Ramos (cell line): ENCODE measurements around the gene TSHZ3.

Source experiments
- in situ Hi-C: fragments of 300-500 bp; cut with MboI; formaldehyde crosslinking; loops from one replicate; pipeline ENCODE4 v1.14.3; 2022; ENCODE audit warnings: low sequenced_read_pairs; ENCODE audit not compliant: unreplicated experiment

Gene TSHZ3

GRCh38 chr19:31349160-31349881 lies at the start of gene TSHZ3:
Gene TSHZ3, minus strand, starts transcription at chr19:31349436. Its CDS starts 217 bp downstream, at chr19:31349219.
- in situ Hi-C loops: no loop called here

DNA sequence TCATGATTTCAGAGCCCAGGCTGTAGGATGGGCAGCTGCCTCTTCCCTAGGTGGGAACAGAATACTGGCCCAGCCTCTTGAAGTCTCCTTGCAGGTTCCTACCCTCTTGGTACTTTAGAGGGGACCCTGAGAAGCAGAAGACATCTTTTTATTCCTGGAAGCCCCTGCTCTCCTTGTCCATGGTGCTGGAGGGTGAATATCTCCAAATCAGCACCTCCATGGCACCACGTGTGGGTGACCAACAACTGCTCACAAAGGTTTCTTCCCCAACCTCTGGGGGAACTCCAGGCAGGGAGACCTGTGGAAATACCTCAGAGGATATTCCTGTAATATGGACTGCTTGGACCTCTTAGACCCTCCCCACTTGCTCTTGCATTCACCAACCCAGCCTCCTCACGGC lies 48.1 kb upstream of the TSHZ3 start:
- in situ Hi-C loops: no loop called here

GRCh38 chr19:31392464-31392863 lies 43.2 kb upstream of the TSHZ3 start:
- in situ Hi-C loops: no loop called here

- in situ Hi-C loops: no loop called here
These were observed 42.3 kb upstream of the TSHZ3 start for GRCh38 chr19:31391518-31391917.

DNA sequence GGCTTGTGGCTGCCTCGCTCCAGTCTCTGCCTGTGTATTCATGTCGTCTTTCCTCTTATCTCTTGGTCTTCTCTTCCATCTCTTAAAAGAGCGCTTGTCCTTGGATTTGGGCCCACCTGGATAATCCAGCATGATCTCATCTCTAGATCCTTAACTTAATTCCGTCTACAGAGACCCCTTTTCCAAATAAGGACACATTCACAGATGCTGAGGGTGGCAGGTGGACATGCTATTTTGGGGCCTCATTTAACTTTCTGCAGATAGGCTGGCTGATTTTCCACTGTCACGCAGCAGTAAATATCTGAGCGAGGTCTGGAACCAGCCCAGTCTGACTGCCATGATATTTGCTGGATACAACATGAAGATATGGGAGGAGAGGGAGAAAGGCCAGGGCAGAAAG lies 41.5 kb upstream of the TSHZ3 start:
- in situ Hi-C loops: no loop called here

- in situ Hi-C loops: no loop called here
These were observed 40.6 kb upstream of the TSHZ3 start for GRCh38 chr19:31389874-31390273.

GRCh38 chr19:31387717-31388301 lies 38.6 kb upstream of the TSHZ3 start:
- in situ Hi-C loops: no loop called here

GRCh38 chr19:31386806-31387205 lies 37.6 kb upstream of the TSHZ3 start:
- in situ Hi-C loops: no loop called here

- in situ Hi-C loops: no loop called here
These were observed 36.5 kb upstream of the TSHZ3 start for GRCh38 chr19:31385744-31386143.

DNA sequence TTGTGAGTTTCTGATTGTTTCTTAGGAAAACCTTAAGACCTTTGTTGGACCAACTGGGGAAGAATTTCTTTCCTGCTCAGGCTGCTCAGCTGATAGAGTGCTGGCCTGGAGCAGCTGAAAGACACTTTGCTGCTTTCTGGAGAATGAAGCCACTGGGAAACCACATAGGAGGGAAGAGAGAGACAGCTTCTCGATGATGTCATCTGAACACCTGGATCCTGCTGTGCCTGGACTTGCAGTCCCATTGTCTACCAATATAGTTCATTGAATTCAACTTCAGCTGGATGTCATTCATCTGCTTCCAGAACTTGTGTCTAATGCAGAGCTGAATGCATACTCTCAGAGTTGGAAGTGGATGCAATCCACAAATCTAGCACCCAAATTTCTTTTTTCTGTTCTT lies 34.3 kb upstream of the TSHZ3 start:
- in situ Hi-C loops: no loop called here

- in situ Hi-C loops: no loop called here
These were observed 31.6 kb upstream of the TSHZ3 start for GRCh38 chr19:31380854-31381253.

GRCh38 chr19:31378404-31378803 lies 29.2 kb upstream of the TSHZ3 start:
- in situ Hi-C loops: no loop called here

- in situ Hi-C loops: no loop called here
These were observed 28.5 kb upstream of the TSHZ3 start for GRCh38 chr19:31377736-31378135.

DNA sequence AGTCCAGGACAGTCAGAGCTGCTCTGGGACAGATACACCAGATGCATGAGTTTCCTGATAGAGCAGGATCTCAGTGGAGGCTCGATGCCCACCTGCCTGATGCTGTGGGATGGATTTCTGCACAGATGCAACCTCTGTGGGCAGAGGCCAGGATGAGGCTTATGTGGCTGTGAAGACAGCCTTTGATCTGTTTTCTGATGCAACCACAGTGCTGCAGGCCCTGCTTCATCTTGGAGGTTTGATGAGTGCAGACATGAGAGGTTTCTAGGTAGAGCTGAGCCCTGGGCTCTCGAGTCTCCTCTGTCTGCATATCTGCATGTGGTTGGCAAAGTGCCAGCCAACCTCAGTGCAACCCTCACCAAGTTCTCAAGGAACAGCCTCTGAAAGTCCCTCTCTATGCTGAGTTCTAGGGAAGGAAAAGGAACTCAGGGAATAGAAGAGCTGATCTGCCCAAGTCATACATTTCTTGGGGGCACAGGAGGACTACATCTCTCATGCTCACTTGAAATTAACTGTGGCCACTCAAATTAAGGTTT lies 23.1 kb upstream of the TSHZ3 start:
- in situ Hi-C loops: no loop called here

- in situ Hi-C loops: no loop called here
These were observed 21.0 kb upstream of the TSHZ3 start for GRCh38 chr19:31370216-31370615.

GRCh38 chr19:31364963-31365362 lies 15.7 kb upstream of the TSHZ3 start:
- in situ Hi-C loops: no loop called here

DNA sequence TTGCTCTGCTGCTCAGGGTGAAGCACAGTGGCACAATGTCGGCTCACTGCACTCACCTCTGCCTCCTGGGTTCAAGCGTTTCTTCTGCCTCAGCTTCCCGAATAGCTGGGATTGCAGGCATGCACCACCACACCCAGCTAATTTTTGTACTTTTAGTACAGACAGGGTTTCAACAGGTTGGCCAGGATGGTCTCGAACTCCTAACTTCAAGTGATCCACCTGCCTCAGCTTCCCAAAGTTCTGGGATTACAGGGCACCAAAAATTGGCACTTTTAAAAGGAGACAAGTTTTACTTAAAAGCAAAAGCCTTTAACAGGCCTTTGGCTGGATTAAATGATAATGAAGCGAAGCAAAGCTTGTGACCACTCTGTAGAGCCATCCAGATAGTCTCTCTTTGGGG lies 12.5 kb upstream of the TSHZ3 start:
- in situ Hi-C loops: no loop called here

- in situ Hi-C loops: no loop called here
These were observed 8.1 kb upstream of the TSHZ3 start for GRCh38 chr19:31357315-31357673.

- in situ Hi-C loops: no loop called here
These were observed 7.5 kb upstream of the TSHZ3 start for GRCh38 chr19:31356587-31357314.

GRCh38 chr19:31355665-31356289 lies 6.5 kb upstream of the TSHZ3 start:
- in situ Hi-C loops: no loop called here
